Spleen (tissue), 7 donors: Measurements from ENCODE around the gene PSMD2.

Experiments
- CTCF ChIP-seq, 11 experiments: fragments of 200-600 bp in 7 of 11; fragments of 450-650 bp in 4 of 11; sonication (generic) in 4 of 11; IDR thresholded peaks in 8 of 11; conservative IDR thresholded peaks in 3 of 11; 1 replicate in 7 of 11; 2 replicates in 4 of 11; pipeline versions ENCODE4 v1.4.0 to v1.8.0; 2016 to 2021; ENCODE audit warnings: antibody characterized with exemption in 11 of 11, inconsistent platforms in 4 of 11, mild to moderate bottlenecking in 1 of 11
- POLR2A ChIP-seq, 3 donors: fragments of 450-650 bp; IDR thresholded peaks; one replicate each; pipeline ENCODE4 v1.5.1; 2017; ENCODE audit warnings: antibody characterized with exemption in 3 of 3, mild to moderate bottlenecking in 1 of 3
- donor health status: DM: no; HTN: no; CAD: no; lungs with moderate emphysema.
- donor health status: DM: no; HTN: no; CAD: no.
- donor health status: DM: no; HTN: no; CAD: no.

- TF ChIP-seq CTCF (IDR thresholded peaks at IDR 0.05 in 8 of 11, conservative IDR thresholded peaks at IDR 0.05 in 3 of 11) (no peak), POLR2A (IDR thresholded peaks at IDR 0.05) (no peak)
These were observed 52.6 kb downstream of the PSMD2 start for GRCh38 chr3:184351511-184352148.
